ENCODE measurements around the gene ASCL5.

The ASCL5 gene

GRCh38 chr1:201108614-201109013, 18.4 kb downstream of the ASCL5 start:
- no peaks in the 10 kb centered on the region for H3K36me3 ChIP-seq (ENCODE audit: insufficient read depth, low read length)
- no peak overlapping the region for H2AFZ ChIP-seq (ENCODE audit: low read length)
- H3F3A ChIP-seq (ENCODE audit: low read depth) = no peaks in the 10 kb centered on the region
- no peak overlapping the region for H3K4me2 ChIP-seq (ENCODE audit: low read depth, low read length, poor library complexity, severe bottlenecking)
- H3K9me3 ChIP-seq (ENCODE audit: insufficient read depth, low read depth, low read length) = no peaks in the 10 kb centered on the region
- H3K27me3 ChIP-seq (ENCODE audit: insufficient read depth, low read length, poor library complexity, severe bottlenecking) = no peaks in the 10 kb centered on the region
- no peaks in the 10 kb centered on the region for H3K79me2 ChIP-seq (ENCODE audit: insufficient read depth, low read length)
- peaks cover under 1% of the 10 kb centered on the region for H3K4me1 ChIP-seq (ENCODE audit: insufficient read depth, low read length, poor library complexity, severe bottlenecking)
- no peaks in the 10 kb centered on the region for H3K9me2 ChIP-seq (replicated peaks; ENCODE audit: low read depth, low read length)
- TF ChIP-seq CTCF (conservative IDR thresholded peaks at IDR 0.05; ENCODE audit: low read length) (no peak), EZH2phosphoT487 (IDR thresholded peaks at IDR 0.05; ENCODE audit: borderline replicate concordance) (no peak)
- H4K20me1 ChIP-seq (ENCODE audit: insufficient read depth, low read length, poor library complexity, severe bottlenecking) = no peaks in the 10 kb centered on the region
- no peak overlapping the region for H3K9ac ChIP-seq (ENCODE audit: low read depth, low read length, poor library complexity, severe bottlenecking)
- H3K4me3 ChIP-seq (ENCODE audit: low read length, poor library complexity, severe bottlenecking) = no peak overlapping the region

- Histone ChIP-seq H3K36me3 (ENCODE audit: insufficient read depth, low read length) (no peaks in the 10 kb centered on the region), H3K4me1 (ENCODE audit: insufficient read depth, low read length, poor library complexity, severe bottlenecking) (no peaks in the 10 kb centered on the region), H3K4me2 (ENCODE audit: low read depth, low read length, poor library complexity, severe bottlenecking) (no peak overlapping the region), H3F3A (ENCODE audit: low read depth) (no peaks in the 10 kb centered on the region), H3K27me3 (ENCODE audit: insufficient read depth, low read length, poor library complexity, severe bottlenecking) (no peaks in the 10 kb centered on the region), H3K9ac (ENCODE audit: low read depth, low read length, poor library complexity, severe bottlenecking) (no peak overlapping the region), H3K4me3 (ENCODE audit: low read length, poor library complexity, severe bottlenecking) (no peak overlapping the region), H3K9me3 (ENCODE audit: insufficient read depth, low read depth, low read length) (no peaks in the 10 kb centered on the region), H3K79me2 (ENCODE audit: insufficient read depth, low read length) (no peaks in the 10 kb centered on the region), H4K20me1 (ENCODE audit: insufficient read depth, low read length, poor library complexity, severe bottlenecking) (no peaks in the 10 kb centered on the region), H2AFZ (ENCODE audit: low read length) (no peak overlapping the region), H3K9me2 (replicated peaks; ENCODE audit: low read depth, low read length) (no peaks in the 10 kb centered on the region)
- no peak for TF ChIP-seq EZH2phosphoT487 (IDR thresholded peaks at IDR 0.05; ENCODE audit: borderline replicate concordance)
- TF ChIP-seq CTCF (conservative IDR thresholded peaks at IDR 0.05; ENCODE audit: low read length) = no peak
These were observed 21.3 kb downstream of the ASCL5 start for GRCh38 chr1:201105688-201106087.

- Histone ChIP-seq H3K4me3 (ENCODE audit: low read length, poor library complexity, severe bottlenecking) (no peak overlapping the region), H3K9me2 (replicated peaks; ENCODE audit: low read depth, low read length) (no peaks in the 10 kb centered on the region), H4K20me1 (ENCODE audit: insufficient read depth, low read length, poor library complexity, severe bottlenecking) (no peaks in the 10 kb centered on the region), H3K4me2 (ENCODE audit: low read depth, low read length, poor library complexity, severe bottlenecking) (no peak overlapping the region), H2AFZ (ENCODE audit: low read length) (no peak overlapping the region), H3K9ac (ENCODE audit: low read depth, low read length, poor library complexity, severe bottlenecking) (no peak overlapping the region), H3K36me3 (ENCODE audit: insufficient read depth, low read length) (no peaks in the 10 kb centered on the region), H3K79me2 (ENCODE audit: insufficient read depth, low read length) (no peaks in the 10 kb centered on the region), H3K9me3 (ENCODE audit: insufficient read depth, low read depth, low read length) (no peaks in the 10 kb centered on the region), H3K27me3 (ENCODE audit: insufficient read depth, low read length, poor library complexity, severe bottlenecking) (no peaks in the 10 kb centered on the region), H3F3A (ENCODE audit: low read depth) (no peaks in the 10 kb centered on the region), H3K4me1 (ENCODE audit: insufficient read depth, low read length, poor library complexity, severe bottlenecking) (no peaks in the 10 kb centered on the region)
- no peak for TF ChIP-seq CTCF (conservative IDR thresholded peaks at IDR 0.05; ENCODE audit: low read length)
- no peak for TF ChIP-seq EZH2phosphoT487 (IDR thresholded peaks at IDR 0.05; ENCODE audit: borderline replicate concordance)
These were observed 22.8 kb downstream of the ASCL5 start for GRCh38 chr1:201104141-201104540.

Measured in Loucy (cell line).